Astrocyte (in vitro differentiated cells and primary cell): ENCODE measurements around the gene MEGF11. TPM values are rescaled to one million over a fixed set of nuclear protein-coding genes. Genes with fewer than 3 reads are reported as not detected.

Experiments used
- DNase-seq: peaks from one replicate; pipeline ENCODE4 v3.0.0-alpha.2; 2010; ENCODE audit warnings: low read depth
- FAIRE-seq: peaks from 2 replicates; lab custom pipeline; 2011; peaks lifted over from hg19 to GRCh38; lab: Jason Lieb, UNC
- H2AFZ ChIP-seq: 2 replicates; pipeline ENCODE4 v1.6.0; 2012; ENCODE audit warnings: low read depth, low read length, inconsistent platforms
- H3K27ac ChIP-seq: 2 replicates; pipeline ENCODE4 v1.5.1; 2011; ENCODE audit warnings: low read depth, low read length, inconsistent platforms
- H3K27me3 ChIP-seq: 2 replicates; pipeline ENCODE4 v1.6.0; 2011; ENCODE audit warnings: low read length, inconsistent platforms; ENCODE audit not compliant: insufficient read depth
- H3K36me3 ChIP-seq: 2 replicates; pipeline ENCODE4 v1.5.1; 2011; ENCODE audit warnings: low read length, inconsistent platforms; ENCODE audit not compliant: insufficient read depth
- H3K4me1 ChIP-seq: 2 replicates; pipeline ENCODE4 v1.5.1; 2011; ENCODE audit warnings: low read length, inconsistent platforms; ENCODE audit not compliant: insufficient read depth
- H3K4me2 ChIP-seq: 2 replicates; pipeline ENCODE4 v1.6.0; 2012; ENCODE audit warnings: low read length, inconsistent platforms
- H3K4me3 ChIP-seq: 2 replicates; pipeline ENCODE4 v1.5.1; 2011; ENCODE audit warnings: low read depth, mild to moderate bottlenecking, low read length, inconsistent platforms; ENCODE audit not compliant: insufficient read depth
- H3K79me2 ChIP-seq: 2 replicates; pipeline ENCODE4 v1.6.0; 2012; ENCODE audit warnings: mild to moderate bottlenecking, low read length, inconsistent platforms; ENCODE audit not compliant: insufficient read depth
- H3K9ac ChIP-seq: 2 replicates; pipeline ENCODE4 v1.6.0; 2012; ENCODE audit warnings: mild to moderate bottlenecking, low read length, inconsistent platforms
- H3K9me3 ChIP-seq: 2 replicates; pipeline ENCODE4 v1.5.1; 2012; ENCODE audit warnings: low read depth, mild to moderate bottlenecking, low read length, inconsistent platforms; ENCODE audit not compliant: insufficient read depth
- H4K20me1 ChIP-seq: 2 replicates; pipeline ENCODE4 v1.6.0; 2012; ENCODE audit warnings: low read length, inconsistent platforms; ENCODE audit not compliant: insufficient read depth
- H3K27ac Mint-ChIP-seq: one replicate; pipeline ENCODE4 v1.8.0; 2021; ENCODE audit warnings: mild to moderate bottlenecking, mixed read lengths; ENCODE audit not compliant: unreplicated experiment
- H3K27me3 Mint-ChIP-seq: one replicate; pipeline ENCODE4 v1.8.0; 2021; ENCODE audit warnings: low read depth, mixed read lengths; ENCODE audit not compliant: unreplicated experiment
- H3K36me3 Mint-ChIP-seq: one replicate; pipeline ENCODE4 v1.8.0; 2021; ENCODE audit warnings: low read depth, mixed read lengths; ENCODE audit not compliant: unreplicated experiment
- H3K4me1 Mint-ChIP-seq: one replicate; pipeline ENCODE4 v1.8.0; 2021; ENCODE audit warnings: low read depth, mixed read lengths; ENCODE audit not compliant: unreplicated experiment
- H3K4me3 Mint-ChIP-seq: one replicate; pipeline ENCODE4 v1.8.0; 2021; ENCODE audit warnings: mild to moderate bottlenecking, moderate library complexity, mixed read lengths; ENCODE audit not compliant: unreplicated experiment
- H3K9me3 Mint-ChIP-seq: one replicate; pipeline ENCODE4 v1.8.0; 2021; ENCODE audit warnings: mild to moderate bottlenecking, mixed read lengths; ENCODE audit not compliant: unreplicated experiment
- EZH2 ChIP-seq: IDR thresholded peaks from 2 replicates; pipeline ENCODE4 v1.6.1; 2012; ENCODE audit warnings: mild to moderate bottlenecking, low read length, inconsistent platforms; ENCODE audit not compliant: insufficient read depth
- total RNA-seq: library from RNA; stranded (reverse); gene quantifications from 2 replicates; pipeline ENCODE4 v1.2.1, GENCODE V29; 2021
- TF ChIP-seq, protein P1 (sequence below): IDR thresholded peaks from 2 replicates; pipeline ENCODE4 v1.5.1; 2011; ENCODE audit warnings: low read depth, mild to moderate bottlenecking, inconsistent platforms, low read length, moderate library complexity; ENCODE audit not compliant: insufficient read depth

The MEGF11 gene
- total RNA-seq, 1 donor from 2014 or later: 0.16 TPM

DNA sequence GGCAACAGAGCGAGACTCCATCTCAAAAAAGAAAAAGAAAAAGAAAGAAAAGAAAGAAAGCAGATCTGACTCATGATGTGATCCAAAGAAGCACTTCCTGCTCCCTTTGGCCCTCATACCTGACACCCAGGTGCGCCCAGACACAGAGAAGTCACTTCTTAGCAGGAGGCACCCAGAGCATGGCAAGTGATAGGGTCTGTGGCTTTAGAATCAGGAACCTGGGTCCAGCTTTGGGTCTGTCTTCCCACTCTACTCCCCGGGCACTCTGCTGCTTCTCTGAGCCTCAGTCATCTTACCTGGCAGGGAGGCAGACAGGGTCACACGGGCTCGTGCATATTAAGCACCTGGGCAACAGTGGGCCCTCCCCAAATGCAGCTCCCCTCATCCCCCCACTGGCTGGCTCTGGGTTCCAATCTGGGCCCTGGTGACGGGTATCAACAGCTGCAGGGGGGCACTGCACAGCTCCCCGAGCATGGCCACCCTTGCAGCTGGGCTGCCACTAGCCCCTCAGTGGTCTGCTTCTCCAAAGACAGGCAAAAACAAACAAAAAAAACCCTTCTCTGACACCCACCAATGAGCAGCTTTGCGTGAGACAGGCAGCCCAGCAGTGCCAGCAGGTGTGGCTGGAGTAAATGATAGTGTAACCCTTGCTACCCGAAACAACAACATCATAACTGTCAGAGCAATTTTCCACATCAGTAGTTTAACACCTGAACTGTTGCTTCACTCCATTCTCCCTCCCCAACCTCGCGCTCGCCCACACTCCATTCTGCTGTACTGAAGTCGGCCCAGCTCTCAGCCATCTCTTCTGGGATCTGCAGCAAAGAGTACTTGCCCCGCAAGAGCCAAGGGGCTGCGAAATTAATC lies 99.8 kb downstream of the MEGF11 start:
- no peak overlapping the region for H3K27ac Mint-ChIP-seq
- peaks cover 2% of the 10 kb centered on the region for H3K4me1 Mint-ChIP-seq
- Histone ChIP-seq H3K4me3 (no peak overlapping the region), H3K4me2 (no peak overlapping the region), H3K27me3 (peaks cover 26% of the 10 kb centered on the region), H3K79me2 (no peaks in the 10 kb centered on the region), H3K27ac (no peak overlapping the region), H3K9me3 (no peaks in the 10 kb centered on the region), H3K36me3 (no peaks in the 10 kb centered on the region), H3K4me1 (no peaks in the 10 kb centered on the region), H3K9ac (no peak overlapping the region), H4K20me1 (no peaks in the 10 kb centered on the region), H2AFZ (no peak overlapping the region)
- no peaks in the 10 kb centered on the region for H3K36me3 Mint-ChIP-seq
- DNase-seq: no peak
- H3K27me3 Mint-ChIP-seq: peaks cover 80% of the 10 kb centered on the region
- FAIRE-seq: no peak
- H3K9me3 Mint-ChIP-seq: peaks cover 12% of the 10 kb centered on the region
- TF ChIP-seq EZH2: no peak
- TF ChIP-seq, protein P1, sequence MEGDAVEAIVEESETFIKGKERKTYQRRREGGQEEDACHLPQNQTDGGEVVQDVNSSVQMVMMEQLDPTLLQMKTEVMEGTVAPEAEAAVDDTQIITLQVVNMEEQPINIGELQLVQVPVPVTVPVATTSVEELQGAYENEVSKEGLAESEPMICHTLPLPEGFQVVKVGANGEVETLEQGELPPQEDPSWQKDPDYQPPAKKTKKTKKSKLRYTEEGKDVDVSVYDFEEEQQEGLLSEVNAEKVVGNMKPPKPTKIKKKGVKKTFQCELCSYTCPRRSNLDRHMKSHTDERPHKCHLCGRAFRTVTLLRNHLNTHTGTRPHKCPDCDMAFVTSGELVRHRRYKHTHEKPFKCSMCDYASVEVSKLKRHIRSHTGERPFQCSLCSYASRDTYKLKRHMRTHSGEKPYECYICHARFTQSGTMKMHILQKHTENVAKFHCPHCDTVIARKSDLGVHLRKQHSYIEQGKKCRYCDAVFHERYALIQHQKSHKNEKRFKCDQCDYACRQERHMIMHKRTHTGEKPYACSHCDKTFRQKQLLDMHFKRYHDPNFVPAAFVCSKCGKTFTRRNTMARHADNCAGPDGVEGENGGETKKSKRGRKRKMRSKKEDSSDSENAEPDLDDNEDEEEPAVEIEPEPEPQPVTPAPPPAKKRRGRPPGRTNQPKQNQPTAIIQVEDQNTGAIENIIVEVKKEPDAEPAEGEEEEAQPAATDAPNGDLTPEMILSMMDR: no peak
- H3K4me3 Mint-ChIP-seq: no peak overlapping the region

DNA sequence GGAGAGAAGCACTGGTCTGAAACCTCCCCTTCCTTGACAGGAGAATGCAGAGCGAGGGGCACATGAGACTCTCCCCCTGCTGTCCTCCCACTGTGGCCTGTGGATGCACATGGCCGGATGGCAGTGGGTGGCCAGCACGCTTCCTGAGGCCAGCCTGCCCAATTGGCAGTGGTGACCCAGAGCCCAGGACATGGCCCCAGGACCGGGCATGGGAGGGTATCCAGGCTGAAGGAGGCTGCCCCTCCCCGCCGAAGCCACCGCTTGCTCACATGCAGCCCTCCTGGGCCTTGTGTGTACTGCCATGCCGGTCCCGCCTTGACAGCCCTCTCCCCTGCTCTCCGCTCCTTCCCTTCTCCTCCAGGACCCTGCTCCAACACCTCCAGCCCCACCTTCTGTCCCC lies 100.9 kb downstream of the MEGF11 start:
- H3K79me2 ChIP-seq: no peaks in the 10 kb centered on the region

More for the DNA sequence above, 100.9 kb downstream of the MEGF11 start:
- Histone ChIP-seq H3K36me3 (no peaks in the 10 kb centered on the region), H3K4me3 (no peak overlapping the region), H2AFZ (no peak overlapping the region), H4K20me1 (no peaks in the 10 kb centered on the region), H3K27me3 (peaks cover 24% of the 10 kb centered on the region), H3K9me3 (no peaks in the 10 kb centered on the region), H3K4me2 (no peak overlapping the region), H3K9ac (no peak overlapping the region), H3K4me1 (no peaks in the 10 kb centered on the region), H3K27ac (no peak overlapping the region)
- no peak overlapping the region for H3K4me3 Mint-ChIP-seq
- peaks cover 78% of the 10 kb centered on the region for H3K27me3 Mint-ChIP-seq
- H3K4me1 Mint-ChIP-seq: peaks cover 2% of the 10 kb centered on the region
- TF ChIP-seq, protein P1: no peak
- no peak for TF ChIP-seq EZH2
- peaks cover 11% of the 10 kb centered on the region for H3K9me3 Mint-ChIP-seq
- H3K36me3 Mint-ChIP-seq: no peaks in the 10 kb centered on the region
- H3K27ac Mint-ChIP-seq: no peak overlapping the region
- DNase-seq (no peak), FAIRE-seq (no peak)
